CD4-positive, alpha-beta T cell treated with Interleukin-10 for 1 hour (primary cell): ENCODE results near the gene CELF2.

ENCODE experiments used
- DNase-seq: peaks from one replicate; pipeline ENCODE4 v3.0.0-alpha.2; 2020

Gene CELF2

GRCh38 chr10:11255156-11255555 lies 237.5 kb downstream of the CELF2 start:
- no peak for DNase-seq

- no peak for DNase-seq
Measured at GRCh38 chr10:11255796-11256444, 238.2 kb downstream of the CELF2 start.

- DNase-seq = no peak
Measured at GRCh38 chr10:11256896-11257295, 239.2 kb downstream of the CELF2 start.

- no peak for DNase-seq
Measured at GRCh38 chr10:11257440-11258090, 239.9 kb downstream of the CELF2 start.

GRCh38 chr10:11260170-11260569 lies 242.5 kb downstream of the CELF2 start:
- no peak for DNase-seq

- no peak for DNase-seq
Measured at GRCh38 chr10:11261143-11261542, 243.5 kb downstream of the CELF2 start.

- DNase-seq = no peak
Measured at GRCh38 chr10:11261687-11262493, 244.2 kb downstream of the CELF2 start.

- no peak for DNase-seq
Measured at GRCh38 chr10:11262494-11263345, 245.0 kb downstream of the CELF2 start.

GRCh38 chr10:11263767-11264166 lies 246.1 kb downstream of the CELF2 start:
- no peak for DNase-seq

GRCh38 chr10:11264296-11265048 lies 246.8 kb downstream of the CELF2 start:
- DNase-seq = no peak

- no peak for DNase-seq
Measured at GRCh38 chr10:11265484-11265883, 247.8 kb downstream of the CELF2 start.

- DNase-seq = no peak
Measured at GRCh38 chr10:11266426-11266825, 248.8 kb downstream of the CELF2 start.

GRCh38 chr10:11270135-11270857 lies 252.6 kb downstream of the CELF2 start:
- DNase-seq = peak; percentile 77

- DNase-seq = no peak
Measured at GRCh38 chr10:11270858-11271179, 253.1 kb downstream of the CELF2 start.

GRCh38 chr10:11272915-11273389 lies 255.3 kb downstream of the CELF2 start:
- DNase-seq = no peak

- no peak for DNase-seq
Measured at GRCh38 chr10:11274452-11274851, 256.8 kb downstream of the CELF2 start.

- DNase-seq = no peak
Measured at GRCh38 chr10:11275651-11276050, 258.0 kb downstream of the CELF2 start.

- no peak for DNase-seq
Measured at GRCh38 chr10:11276449-11276990, 258.8 kb downstream of the CELF2 start.

- DNase-seq = no peak
Measured at GRCh38 chr10:11279314-11279713, 261.6 kb downstream of the CELF2 start.

GRCh38 chr10:11280187-11280932 lies 262.7 kb downstream of the CELF2 start:
- DNase-seq = no peak
